GM18858 (cell line): Measurements from ENCODE around the gene CLSTN2.

Experiments
- ATAC-seq: cut with Tn5 transposase; IDR thresholded peaks from one replicate; pipeline ENCODE4 v1.9.1; 2021; ENCODE audit not compliant: unreplicated experiment

The CLSTN2 gene

GRCh38 chr3:140574375-140574774 is 639.4 kb downstream of the CLSTN2 start:
- ATAC-seq = no peak

DNA sequence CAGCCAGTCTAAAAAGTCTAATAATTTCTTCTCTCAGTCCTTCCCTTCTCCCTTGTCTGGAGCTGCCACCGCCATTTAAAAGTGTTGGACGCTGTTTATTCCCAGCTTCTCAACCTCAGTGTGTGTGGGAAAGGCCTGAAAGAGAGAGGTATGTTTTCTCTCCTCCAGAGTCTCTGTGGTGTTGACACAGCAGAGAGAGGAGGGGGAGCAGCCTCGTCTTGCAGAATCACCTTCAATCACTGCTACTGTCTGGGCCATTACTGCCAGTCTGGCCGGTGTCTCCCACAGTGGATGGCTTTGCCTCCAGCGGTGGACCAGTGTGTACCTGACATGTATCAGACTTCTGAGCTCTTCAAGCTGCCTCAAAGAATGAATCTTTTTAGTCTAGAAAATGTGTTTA is 641.5 kb downstream of the CLSTN2 start:
- ATAC-seq = no peak

GRCh38 chr3:140577911-140578310 is 642.9 kb downstream of the CLSTN2 start:
- ATAC-seq = no peak

DNA sequence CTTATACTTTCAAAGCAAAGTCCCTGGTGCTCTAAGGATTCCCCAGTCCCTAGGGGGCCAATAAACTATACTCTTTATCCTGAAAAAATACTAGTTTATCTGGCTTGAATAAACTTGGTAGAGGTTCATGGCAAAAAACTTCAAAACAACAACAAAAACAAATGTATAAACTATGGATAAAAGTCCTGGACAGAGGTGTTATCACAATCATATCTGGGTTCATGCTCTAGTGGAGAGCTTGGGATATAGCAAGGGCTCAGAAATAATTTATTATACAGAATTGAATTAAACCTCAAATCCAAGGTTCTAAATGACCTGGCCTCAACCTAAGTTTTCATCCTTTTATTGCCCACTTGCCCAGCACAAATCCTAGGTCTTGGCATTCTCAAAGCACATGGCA is 644.3 kb downstream of the CLSTN2 start:
- ATAC-seq = no peak

GRCh38 chr3:140580746-140581145 is 645.8 kb downstream of the CLSTN2 start:
- no peak for ATAC-seq

- ATAC-seq = no peak
Measured at GRCh38 chr3:140584549-140584948, 649.6 kb downstream of the CLSTN2 start.

GRCh38 chr3:140585828-140586227 is 650.8 kb downstream of the CLSTN2 start:
- ATAC-seq = no peak

DNA sequence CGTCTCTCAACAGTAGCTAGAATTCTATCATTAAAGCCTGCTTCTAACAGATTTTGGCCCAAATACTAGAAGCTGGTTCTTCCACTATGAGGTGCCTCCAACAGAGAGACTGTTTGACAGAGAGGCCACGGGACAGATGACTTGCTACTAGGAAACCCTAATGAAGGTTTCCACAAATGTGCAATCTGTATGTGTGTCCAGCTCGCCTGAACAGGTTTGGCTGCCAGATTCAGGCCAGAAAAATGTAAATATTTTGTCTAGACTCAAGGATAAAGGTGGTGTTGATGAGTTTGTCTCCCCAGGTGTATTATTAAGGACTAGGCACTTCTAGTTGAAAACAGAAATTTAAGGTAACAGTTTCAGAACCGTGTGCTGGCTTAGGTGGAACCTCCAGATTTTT is 651.3 kb downstream of the CLSTN2 start:
- ATAC-seq = no peak

DNA sequence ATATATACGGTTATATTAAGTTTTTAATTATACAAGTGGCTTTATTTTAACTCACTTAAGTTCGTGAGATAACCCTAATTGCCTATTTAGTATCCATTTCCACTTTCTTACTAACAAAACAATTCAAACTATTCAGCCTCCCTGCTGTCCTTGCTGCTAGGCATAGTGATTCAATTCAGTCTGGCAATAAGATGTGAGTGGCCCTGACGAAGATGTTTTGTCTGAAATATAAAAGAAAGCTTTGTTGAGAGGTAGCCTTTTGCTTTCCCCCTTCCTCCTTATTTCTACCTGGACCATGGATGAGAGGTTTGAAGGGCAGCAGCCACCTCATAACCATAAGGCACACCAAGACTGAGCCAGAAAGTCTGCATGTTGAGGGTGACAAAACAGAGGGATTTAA is 653.6 kb downstream of the CLSTN2 start:
- no peak for ATAC-seq

DNA sequence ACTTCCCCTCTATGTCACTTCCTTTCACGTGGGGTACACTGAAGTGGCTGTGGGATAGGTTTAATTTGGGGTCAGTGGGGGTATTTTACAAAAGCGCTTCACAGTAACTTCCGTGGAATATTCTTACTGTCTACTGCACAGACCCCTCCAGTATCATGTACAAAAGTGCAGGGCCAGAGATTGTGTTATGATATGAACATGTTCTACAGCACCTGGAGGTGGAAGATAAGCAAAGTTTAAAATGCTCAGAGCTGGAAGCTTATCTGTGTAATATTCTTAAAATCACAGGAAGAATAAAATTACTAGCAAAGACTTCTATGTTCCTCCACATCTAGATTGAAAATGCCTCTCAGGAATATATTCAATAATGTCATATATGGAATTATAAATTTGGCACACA is 658.8 kb downstream of the CLSTN2 start:
- ATAC-seq = no peak

- no peak for ATAC-seq
Measured at GRCh38 chr3:140595295-140595694, 660.3 kb downstream of the CLSTN2 start.

DNA sequence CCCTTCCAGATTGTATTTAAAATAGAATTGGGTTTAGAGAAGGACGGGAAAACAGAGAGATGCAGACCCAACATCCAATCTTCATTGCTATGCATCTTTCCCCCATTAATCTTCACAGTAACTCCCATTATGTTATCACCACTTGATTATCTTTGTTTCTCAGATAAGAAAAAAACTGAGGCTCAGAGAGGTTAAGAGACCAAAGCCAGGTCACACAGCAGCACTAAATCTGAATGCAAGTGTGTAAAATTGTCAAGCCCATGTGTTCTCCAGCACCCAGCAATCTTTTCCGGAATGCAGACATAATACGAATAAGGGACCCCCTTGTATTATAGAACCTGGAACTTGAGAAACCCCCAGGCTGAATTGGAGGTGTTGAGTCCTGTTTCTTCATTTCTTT is 662.4 kb downstream of the CLSTN2 start:
- no peak for ATAC-seq

DNA sequence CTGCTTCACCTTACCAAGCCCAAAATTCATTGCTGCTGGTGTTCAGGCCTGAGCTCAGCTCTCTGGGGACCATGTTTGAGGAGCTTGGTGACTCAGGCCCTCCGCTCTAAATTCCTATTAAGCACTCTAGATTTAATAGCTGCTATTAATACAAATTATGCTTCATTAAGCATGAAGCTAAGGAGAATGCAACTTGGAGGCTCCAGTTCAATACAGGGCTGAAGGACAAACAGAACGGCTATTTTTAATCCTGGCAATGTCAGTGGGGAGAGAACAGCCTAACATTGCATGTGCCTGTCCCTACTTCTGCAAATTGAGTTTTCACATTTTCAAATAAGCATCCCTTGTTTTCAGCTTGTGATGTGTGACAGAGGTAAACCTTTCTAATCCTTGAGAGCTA is 662.8 kb downstream of the CLSTN2 start:
- ATAC-seq = no peak

GRCh38 chr3:140599009-140599408 is 664.0 kb downstream of the CLSTN2 start:
- no peak for ATAC-seq

GRCh38 chr3:140599496-140599895 is 664.5 kb downstream of the CLSTN2 start:
- no peak for ATAC-seq

DNA sequence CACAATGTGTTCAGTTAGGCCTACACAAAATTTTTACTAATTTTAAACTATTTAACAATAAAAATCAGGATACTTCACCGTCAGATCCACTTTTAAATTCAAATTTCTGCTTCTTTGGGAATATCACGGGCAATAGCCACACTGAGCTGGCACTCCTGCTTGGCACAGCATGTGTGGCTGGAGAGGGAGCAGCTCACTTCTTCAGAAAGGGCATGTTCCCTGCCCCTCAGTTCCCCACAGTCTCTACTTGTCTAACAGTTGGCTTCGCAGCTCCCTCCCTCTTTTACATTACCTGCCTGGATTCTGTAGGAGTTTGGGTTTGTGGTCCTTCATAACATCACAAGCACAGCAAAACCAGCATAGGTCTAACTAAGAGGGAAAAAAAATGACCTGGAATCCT is 666.9 kb downstream of the CLSTN2 start:
- ATAC-seq = no peak

DNA sequence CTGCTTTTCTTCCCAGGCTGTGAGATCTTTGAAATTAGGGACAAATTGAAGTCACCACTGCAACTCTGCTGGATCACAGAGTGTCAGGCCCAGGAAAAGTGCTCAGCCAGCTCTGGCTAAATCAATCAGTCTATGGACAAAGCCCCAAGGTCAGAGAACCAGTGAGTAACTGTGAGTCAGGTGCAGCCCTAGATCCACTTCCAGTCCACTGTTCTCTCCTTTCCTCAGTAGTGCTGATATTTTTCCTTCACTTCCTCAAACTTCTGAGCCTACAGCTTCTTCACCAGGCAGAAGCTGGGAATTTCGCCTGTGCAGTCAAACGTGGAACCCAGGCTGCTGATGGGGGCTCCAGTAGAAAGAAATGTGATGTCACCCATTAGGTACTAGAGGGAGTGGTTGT is 667.8 kb downstream of the CLSTN2 start:
- no peak for ATAC-seq

GRCh38 chr3:140603766-140604165 is 668.8 kb downstream of the CLSTN2 start:
- ATAC-seq = no peak

- no peak for ATAC-seq
Measured at GRCh38 chr3:140610544-140610943, 675.6 kb downstream of the CLSTN2 start.

GRCh38 chr3:140614001-140614400 is 679.0 kb downstream of the CLSTN2 start:
- no peak for ATAC-seq

GRCh38 chr3:140617135-140617534 is 682.1 kb downstream of the CLSTN2 start:
- no peak for ATAC-seq

DNA sequence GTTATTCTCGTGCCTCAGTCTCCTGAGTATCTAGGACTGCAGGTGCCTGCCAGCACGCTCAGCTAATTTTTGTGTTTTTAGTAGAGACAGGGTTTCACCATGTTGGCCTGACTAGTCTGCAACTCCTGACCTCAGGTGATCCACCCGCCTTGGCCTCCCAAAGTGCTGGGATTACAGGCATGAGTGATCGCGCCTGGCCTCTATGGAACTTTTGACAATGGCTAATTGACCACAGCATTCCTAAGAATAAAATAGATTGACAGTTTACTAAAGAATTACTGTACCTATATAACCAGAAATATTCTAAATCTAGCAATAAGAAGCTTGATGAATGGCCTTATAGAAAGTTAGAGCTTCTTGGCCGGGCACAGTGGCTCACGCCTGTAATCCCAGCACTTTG is 691.9 kb downstream of the CLSTN2 start:
- ATAC-seq = no peak
